Fibroblast of lung (primary cell): Measurements from ENCODE around the gene SLC16A10.

Source experiments
- CTCF ChIP-seq, 2 donors: IDR thresholded peaks in 1 of 2; conservative IDR thresholded peaks in 1 of 2; 1 replicate in 1 of 2; 2 replicates in 1 of 2; pipeline ENCODE4 v1.5.1; 2011 to 2012; ENCODE audit warnings: low read length in 2 of 2, control low read depth in 1 of 2, inconsistent platforms in 1 of 2, low read depth in 1 of 2, mild to moderate bottlenecking in 1 of 2
- EZH2 ChIP-seq: IDR thresholded peaks from 2 replicates; pipeline ENCODE4 v1.5.1; 2012; ENCODE audit warnings: low read length, control low read depth, mild to moderate bottlenecking; ENCODE audit errors: missing control alignments

- TF ChIP-seq CTCF (conservative IDR thresholded peaks at IDR 0.05 in 1 of 2, IDR thresholded peaks at IDR 0.05 in 1 of 2; ENCODE audit: low read depth in 1 of 2, low read length in 2 of 2) (no peak), EZH2 (no peak)
Measured at GRCh38 chr6:111107589-111107988, 20.3 kb downstream of the SLC16A10 start.
